OCI-LY1 (cell line): Measurements from ENCODE around the gene SSNA1.
A peak's percentile ranks its signal among the peaks of the same experiment; 100 is the strongest.

Source experiments
- H2AFZ ChIP-seq: fragments of 200-600 bp; sonication (generic), shearing (Covaris generic); 2 replicates; pipeline ENCODE4 v1.6.0; 2014; ENCODE audit warnings: antibody characterized with exemption, mild to moderate bottlenecking, low read length
- H3F3A ChIP-seq: fragments of 200-600 bp; sonication (generic), shearing (Covaris generic); 2 replicates; pipeline ENCODE4 v1.6.0; 2014; ENCODE audit warnings: mild to moderate bottlenecking, antibody characterized with exemption, low read length, moderate library complexity; ENCODE audit not compliant: insufficient read depth
- H3K27ac ChIP-seq: fragments of 200-600 bp; sonication (generic); 2 replicates; pipeline ENCODE4 v1.5.1; 2014; ENCODE audit warnings: low read length, mixed run types, mild to moderate bottlenecking, low read depth; ENCODE audit not compliant: poor library complexity, severe bottlenecking
- H3K27me3 ChIP-seq: fragments of 200-600 bp; sonication (generic); 2 replicates; pipeline ENCODE4 v1.6.0; 2014; ENCODE audit warnings: antibody characterized with exemption, mild to moderate bottlenecking, low read length, moderate library complexity; ENCODE audit not compliant: insufficient read depth
- H3K36me3 ChIP-seq: fragments of 200-600 bp; sonication (generic); 2 replicates; pipeline ENCODE4 v1.6.1; 2014; ENCODE audit warnings: mild to moderate bottlenecking, antibody characterized with exemption, low read length, moderate library complexity, mixed read lengths; ENCODE audit not compliant: insufficient read depth
- H3K4me1 ChIP-seq: fragments of 200-600 bp; sonication (generic); 2 replicates; pipeline ENCODE4 v1.5.1; 2014; ENCODE audit warnings: mild to moderate bottlenecking, low read length, moderate library complexity; ENCODE audit not compliant: insufficient read depth, severe bottlenecking
- H3K4me2 ChIP-seq: fragments of 200-600 bp; sonication (generic), shearing (Covaris generic); 2 replicates; pipeline ENCODE4 v1.6.1; 2014; ENCODE audit warnings: low read length
- H3K4me3 ChIP-seq: fragments of 200-600 bp; sonication (generic); 2 replicates; pipeline ENCODE4 v1.5.1; 2014; ENCODE audit warnings: low read length, low read depth, mild to moderate bottlenecking, mixed read lengths; ENCODE audit not compliant: poor library complexity, severe bottlenecking
- H3K79me2 ChIP-seq: fragments of 200-600 bp; shearing (Covaris generic); 2 replicates; pipeline ENCODE4 v1.6.1; 2016; ENCODE audit warnings: mixed run types, low read length, mixed read lengths; ENCODE audit not compliant: insufficient read depth
- H3K9ac ChIP-seq: fragments of 200-600 bp; sonication (generic), shearing (Covaris generic); 2 replicates; pipeline ENCODE4 v1.6.1; 2014; ENCODE audit warnings: mild to moderate bottlenecking, low read length, mixed read lengths
- H3K9me2 ChIP-seq: fragments of 200-600 bp; sonication (generic), shearing (Covaris generic); 2 replicates; pipeline ENCODE4 v1.6.1; 2014; ENCODE audit warnings: low read depth, mild to moderate bottlenecking, low read length, mixed read lengths
- H3K9me3 ChIP-seq: fragments of 200-600 bp; shearing (Covaris generic); 2 replicates; pipeline ENCODE4 v1.6.1; 2014; ENCODE audit warnings: low read length, mixed read lengths
- H4K20me1 ChIP-seq: fragments of 200-600 bp; sonication (generic), shearing (Covaris generic); 2 replicates; pipeline ENCODE4 v1.6.0; 2016; ENCODE audit warnings: mild to moderate bottlenecking, low read length; ENCODE audit not compliant: insufficient read depth
- CTCF ChIP-seq: fragments of 200-600 bp; sonication (generic), shearing (Covaris generic); IDR thresholded peaks from 2 replicates; pipeline ENCODE4 v1.5.1; 2017; ENCODE audit warnings: mild to moderate bottlenecking, antibody characterized with exemption, low read length, moderate library complexity, mixed read lengths
- EZH2 ChIP-seq: fragments of 200-600 bp; sonication (generic), shearing (Covaris generic); IDR thresholded peaks from 2 replicates; pipeline ENCODE4 v1.8.0; 2017; ENCODE audit warnings: borderline replicate concordance, mixed run types, mild to moderate bottlenecking, antibody characterized with exemption, low read length, moderate library complexity, mixed read lengths

Gene SSNA1

GRCh38 chr9:137176302-137177182 lies 11.9 kb upstream of the SSNA1 start:
- peak; percentile 73 for TF ChIP-seq CTCF
- no peak for TF ChIP-seq EZH2
- Histone ChIP-seq H3F3A (peaks cover 4% of the 10 kb centered on the region; the same call in 1 of the 2 replicates), H3K9ac (no peak overlapping the region), H3K36me3 (peaks cover 20% of the 10 kb centered on the region), H3K4me2 (no peak overlapping the region), H2AFZ (no peak overlapping the region), H3K27ac (no peak overlapping the region), H4K20me1 (no peaks in the 10 kb centered on the region), H3K4me1 (peaks cover 11% of the 10 kb centered on the region), H3K9me2 (no peaks in the 10 kb centered on the region), H3K79me2 (no peaks in the 10 kb centered on the region), H3K27me3 (peaks cover 3% of the 10 kb centered on the region; the same call in 1 of the 2 replicates), H3K9me3 (no peaks in the 10 kb centered on the region), H3K4me3 (no peak overlapping the region)

GRCh38 chr9:137178201-137178938 lies 10.1 kb upstream of the SSNA1 start:
- peaks cover 11% of the 10 kb centered on the region for H3K4me1 ChIP-seq
- no peak overlapping the region for H3K4me2 ChIP-seq
- H3K36me3 ChIP-seq: peaks cover 34% of the 10 kb centered on the region
- no peaks in the 10 kb centered on the region for H4K20me1 ChIP-seq
- peaks cover 4% of the 10 kb centered on the region; the same call in 1 of the 2 replicates for H3F3A ChIP-seq
- no peaks in the 10 kb centered on the region for H3K9me3 ChIP-seq
- no peak overlapping the region for H3K4me3 ChIP-seq
- no peak overlapping the region for H2AFZ ChIP-seq
- H3K79me2 ChIP-seq: no peaks in the 10 kb centered on the region
- H3K9ac ChIP-seq: no peak overlapping the region
- 0 out of 2 replicates have a peak, but pooled peaks cover 3% of the 10 kb centered on the region for H3K27me3 ChIP-seq
- no peak overlapping the region for H3K27ac ChIP-seq
- TF ChIP-seq CTCF (no peak), EZH2 (no peak)
- no peaks in the 10 kb centered on the region for H3K9me2 ChIP-seq

GRCh38 chr9:137178939-137179630 lies 9.4 kb upstream of the SSNA1 start:
- H3K27me3 ChIP-seq: 0 out of 2 replicates have a peak, but pooled peaks cover 3% of the 10 kb centered on the region
- no peak overlapping the region for H3K27ac ChIP-seq
- H3F3A ChIP-seq: peaks cover 4% of the 10 kb centered on the region; the same call in 1 of the 2 replicates
- no peaks in the 10 kb centered on the region for H3K79me2 ChIP-seq
- H4K20me1 ChIP-seq: no peaks in the 10 kb centered on the region
- no peak overlapping the region for H3K9ac ChIP-seq
- TF ChIP-seq CTCF: no peak
- no peak for TF ChIP-seq EZH2
- no peaks in the 10 kb centered on the region for H3K9me3 ChIP-seq
- peaks cover 11% of the 10 kb centered on the region for H3K4me1 ChIP-seq
- H2AFZ ChIP-seq: no peak overlapping the region
- peaks cover 41% of the 10 kb centered on the region for H3K36me3 ChIP-seq
- no peaks in the 10 kb centered on the region for H3K9me2 ChIP-seq
- no peak overlapping the region for H3K4me2 ChIP-seq
- H3K4me3 ChIP-seq: no peak overlapping the region
